ENCODE measurements around the gene CCDC91.
"Not testable (repeated sequence)": the region's sequence is repeated elsewhere in the genome, so short reads cannot be mapped to it uniquely, and the experiment has no call there.

The CCDC91 gene

DNA sequence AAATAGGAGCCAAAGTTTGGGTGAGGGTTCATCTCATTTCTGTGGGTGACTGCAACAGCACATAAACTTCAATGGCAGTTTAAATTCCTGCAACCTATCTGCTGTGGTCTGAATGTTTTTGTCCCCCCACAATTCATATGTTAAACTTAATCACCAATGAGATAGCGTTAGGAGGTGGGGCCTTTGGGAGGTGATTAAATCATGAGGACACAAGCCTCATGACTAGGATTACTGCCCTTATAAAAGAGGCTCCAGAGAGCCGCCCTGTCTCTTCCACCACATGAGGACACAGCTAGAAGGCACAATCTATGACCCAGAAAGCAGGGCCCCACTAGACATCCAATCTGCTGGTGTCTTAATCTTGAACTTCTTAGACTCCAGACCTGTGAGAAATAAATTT lies 3.8 kb upstream of the CCDC91 start:
- no peak for DNase-seq

DNA sequence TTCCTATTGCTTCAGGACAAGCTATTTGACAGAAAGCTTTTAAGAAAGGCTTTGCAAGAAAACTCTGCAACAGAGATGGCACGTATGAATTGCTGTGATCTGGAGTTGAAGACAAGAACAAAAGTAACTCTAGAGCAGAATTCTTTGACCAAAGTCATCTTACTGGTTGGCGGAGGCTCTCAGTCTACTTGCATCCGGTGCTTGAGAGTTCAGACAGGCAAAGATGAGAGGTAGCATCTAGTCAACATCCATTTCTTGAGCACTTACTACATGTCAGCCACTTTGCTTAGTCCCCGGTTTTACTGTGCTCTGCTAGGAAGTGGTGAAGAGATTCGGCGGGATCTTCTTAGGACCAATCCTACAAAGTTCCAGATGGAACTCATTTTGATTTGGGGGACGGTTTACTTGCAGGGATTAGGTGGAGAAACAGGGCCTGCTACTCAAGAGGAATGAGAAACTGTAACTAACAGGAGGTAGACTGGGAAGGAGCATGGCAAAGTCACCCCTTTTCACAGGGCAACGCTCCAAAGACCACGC lies 404 bp upstream of the CCDC91 start:
- DNase-seq: no peak

DNA sequence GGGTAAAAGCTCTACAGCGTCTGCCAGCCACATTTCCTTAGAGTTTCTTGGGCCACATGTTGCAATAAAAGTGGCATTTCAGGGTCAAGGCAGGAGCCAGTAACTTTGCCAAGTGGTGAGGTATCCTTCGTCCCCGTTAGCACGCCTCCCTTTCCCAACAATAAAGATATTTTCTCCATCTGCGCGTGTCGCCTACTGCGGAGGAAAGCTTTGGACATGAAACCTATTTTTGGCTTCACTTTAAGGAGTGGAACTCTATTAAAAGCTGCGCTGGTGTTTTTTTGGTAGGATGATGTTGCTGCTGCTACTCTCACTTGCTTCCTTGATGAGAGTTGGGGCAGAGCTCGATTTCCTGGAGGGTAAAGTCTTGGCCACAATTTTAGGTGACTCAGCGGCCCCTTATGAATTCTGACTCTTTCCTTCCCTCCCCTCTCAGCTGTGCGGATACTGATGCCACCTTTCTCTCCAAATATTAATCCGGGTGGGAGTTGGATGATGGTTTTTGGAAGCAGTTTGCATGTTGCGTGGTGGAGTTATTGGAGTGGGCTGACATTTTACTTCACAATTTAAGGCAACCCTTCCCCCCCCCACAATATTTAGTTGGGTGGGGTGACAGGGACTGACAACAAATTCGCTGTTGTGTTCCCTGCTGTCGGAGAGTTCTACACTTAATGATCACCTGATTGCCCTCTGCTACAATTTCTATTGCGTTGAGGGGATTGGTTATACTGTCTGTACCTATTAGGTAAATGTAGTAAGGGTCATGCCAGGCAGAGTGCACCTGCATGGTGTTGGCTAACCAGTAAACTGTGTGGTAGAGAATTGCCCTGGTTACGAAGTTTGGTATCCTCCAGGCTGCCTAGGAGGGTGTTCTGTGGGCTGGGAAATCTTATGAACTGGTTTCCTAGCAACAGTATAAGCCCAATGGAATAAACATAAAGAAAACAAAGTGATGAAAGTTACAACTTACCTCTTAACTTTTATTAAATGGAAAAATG lies 1.1 kb downstream of the CCDC91 start:
- no peak for DNase-seq

DNA sequence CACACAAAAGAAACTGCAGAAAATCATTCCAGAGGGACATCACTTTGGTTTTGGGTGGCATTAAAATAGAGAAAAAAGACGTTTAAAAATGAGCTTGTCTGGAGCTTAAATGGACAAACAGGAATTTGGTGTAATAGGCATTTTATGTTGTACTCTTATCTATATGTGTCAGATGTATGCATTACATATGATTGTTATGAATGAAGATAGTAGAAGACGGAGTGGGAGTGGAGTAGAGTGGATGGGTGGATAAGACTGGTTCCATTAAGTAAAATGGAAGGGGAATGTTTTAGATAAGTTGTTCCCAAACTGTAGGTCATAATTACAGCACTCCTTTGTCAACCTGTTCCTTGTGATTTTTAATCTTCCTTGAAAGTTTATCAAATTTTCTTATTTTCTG lies 1.9 kb downstream of the CCDC91 start:
- no peak for DNase-seq

DNA sequence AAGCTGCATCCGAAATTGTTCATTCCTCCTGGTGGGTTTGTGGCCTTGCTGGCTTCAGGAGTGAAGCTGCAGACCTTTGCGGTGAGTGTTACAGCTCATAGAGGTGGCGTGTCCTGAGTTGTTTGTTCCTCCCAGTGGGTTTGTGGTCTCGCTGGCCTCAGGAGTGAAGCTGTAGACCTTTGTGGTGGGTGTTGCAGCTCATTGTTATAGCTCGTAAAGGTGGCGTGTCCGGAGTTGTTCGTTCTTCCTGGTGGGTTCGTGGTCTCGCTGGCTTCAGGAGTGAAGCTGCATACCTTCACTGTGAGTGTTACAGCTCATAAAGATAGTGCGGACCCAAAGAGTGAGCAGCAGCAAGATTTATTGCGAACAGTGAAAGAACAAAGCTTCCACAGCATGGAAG lies 4.4 kb downstream of the CCDC91 start:
- not testable (repeated sequence) for DNase-seq

DNA sequence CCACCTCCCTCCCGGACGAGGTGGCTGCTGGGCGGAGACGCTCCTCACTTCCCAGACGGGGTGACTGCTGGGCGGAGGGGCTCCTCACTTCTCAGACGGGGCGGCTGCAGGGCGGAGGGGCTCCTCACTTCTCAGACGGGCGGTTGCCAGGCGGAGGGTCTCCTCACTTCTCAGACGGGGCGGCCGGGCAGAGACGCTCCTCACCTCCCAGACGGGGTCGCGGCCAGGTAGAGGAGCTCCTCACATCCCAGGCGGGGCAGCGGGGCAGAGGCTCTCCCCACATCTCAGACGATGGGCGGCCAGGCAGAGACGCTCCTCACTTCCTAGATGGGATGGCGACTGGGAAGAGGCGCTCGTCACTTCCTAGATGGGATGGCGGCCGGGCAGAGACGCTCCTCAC lies 10.9 kb downstream of the CCDC91 start:
- DNase-seq: not testable (repeated sequence)

DNA sequence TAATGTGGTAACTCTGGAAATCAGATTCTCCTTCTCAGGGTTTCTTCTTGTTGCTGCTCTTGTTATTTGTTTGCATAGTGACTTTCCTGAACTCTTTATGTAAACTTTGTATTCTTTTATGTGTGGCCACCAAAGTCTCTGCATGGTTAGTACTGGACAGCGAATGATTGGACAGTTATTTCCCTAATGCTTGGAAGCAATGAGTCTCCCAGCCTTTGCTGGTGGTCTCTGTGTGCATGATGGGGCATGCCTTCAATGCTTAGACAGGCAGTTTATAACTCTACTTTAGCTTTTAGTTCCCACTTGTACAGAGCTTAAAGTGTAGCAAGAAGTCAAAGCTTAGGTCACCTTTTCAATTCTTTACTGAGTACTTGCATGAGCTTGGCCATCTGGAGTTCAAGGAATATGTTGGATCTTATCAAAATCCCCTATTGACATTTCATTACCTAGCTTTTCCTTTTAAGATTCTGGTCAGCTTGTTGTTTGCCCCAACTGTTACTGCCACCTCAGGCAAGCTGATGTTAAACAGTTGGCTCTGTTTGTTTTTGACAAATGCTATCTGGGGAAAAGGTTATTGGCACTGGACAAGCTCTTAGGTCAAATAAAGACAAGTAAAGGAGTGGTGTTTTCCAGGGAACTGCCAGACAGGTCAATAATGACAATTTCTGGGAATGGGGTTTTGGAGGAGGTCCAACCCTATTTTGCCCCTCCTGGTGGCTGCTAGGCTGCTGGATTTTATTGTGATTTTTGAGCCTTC lies 12.3 kb downstream of the CCDC91 start:
- no peak for DNase-seq

DNA sequence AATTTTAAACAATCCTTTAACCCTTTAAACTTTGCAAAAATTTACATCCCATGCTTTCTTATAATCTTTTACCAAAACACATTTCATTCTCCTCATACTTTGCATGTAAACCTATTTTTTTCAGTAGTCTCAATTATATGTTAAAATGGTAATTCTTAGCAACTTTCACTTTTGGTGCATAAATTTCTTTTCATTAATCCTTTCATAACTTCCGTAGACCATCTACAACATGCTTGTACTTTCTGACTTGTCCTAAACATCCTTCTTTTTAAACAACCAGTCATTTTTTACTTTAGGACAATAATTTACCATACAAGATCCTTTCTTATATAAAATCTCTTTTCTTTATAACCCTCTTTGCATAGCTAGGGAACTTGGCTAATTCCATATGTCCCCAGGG lies 19.5 kb downstream of the CCDC91 start:
- DNase-seq: no peak

DNA sequence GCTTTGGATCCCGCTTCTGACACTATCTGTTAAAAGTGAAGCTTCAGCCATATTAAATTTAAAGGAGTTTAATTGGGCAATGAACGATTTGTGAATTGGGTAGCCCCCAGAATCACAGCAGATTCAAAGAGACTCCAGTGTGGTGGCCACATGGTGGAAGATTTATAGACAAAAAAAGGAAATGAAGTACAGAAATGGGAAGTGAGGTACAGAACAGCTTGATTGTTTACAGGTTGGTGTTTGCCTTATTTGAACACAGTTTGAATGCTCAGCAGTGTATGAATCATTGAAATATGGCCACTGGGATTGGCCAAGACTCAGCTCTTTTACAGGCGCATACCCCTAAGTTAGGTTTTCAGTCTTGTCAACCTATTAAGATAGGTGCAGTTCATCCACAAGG lies 21.9 kb downstream of the CCDC91 start:
- no peak for DNase-seq

DNA sequence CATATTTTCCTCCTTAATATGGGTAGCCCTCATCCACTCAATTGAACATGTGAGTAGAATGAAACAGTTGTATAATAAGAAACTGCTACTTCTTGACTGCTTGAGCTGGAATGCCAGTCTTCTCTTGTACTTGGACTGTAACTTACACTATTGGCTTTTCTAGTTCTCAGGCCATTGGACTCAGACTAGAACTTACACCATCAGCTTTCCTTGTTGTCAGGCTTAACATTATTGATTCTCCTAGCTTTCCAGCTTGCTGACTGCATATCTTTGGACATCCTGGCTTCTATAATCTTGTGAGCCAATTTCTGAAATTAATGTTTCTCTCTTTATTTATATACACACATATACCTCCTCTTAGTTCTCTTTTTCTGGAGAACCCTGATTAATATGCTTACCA lies 24.8 kb downstream of the CCDC91 start:
- no peak for DNase-seq

DNA sequence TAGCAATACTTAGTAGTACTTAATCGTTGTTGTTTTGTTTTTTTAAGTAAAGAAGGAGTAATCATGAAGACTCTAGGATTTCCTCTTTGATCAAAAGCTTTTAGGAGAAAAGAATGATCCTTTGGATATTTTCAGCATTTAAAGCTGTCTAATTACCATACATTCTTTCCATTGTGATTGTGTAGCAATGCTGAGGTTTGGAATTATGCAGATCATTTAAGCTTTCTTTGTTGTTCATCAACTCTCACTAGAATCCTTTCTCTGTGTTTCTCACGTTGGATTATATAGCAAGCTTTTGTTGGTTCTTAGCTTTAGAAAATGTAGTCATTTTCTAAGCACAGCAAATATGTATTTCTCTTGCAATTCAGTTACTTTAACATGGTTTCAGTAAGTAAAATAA lies 25.8 kb downstream of the CCDC91 start:
- DNase-seq: no peak

DNA sequence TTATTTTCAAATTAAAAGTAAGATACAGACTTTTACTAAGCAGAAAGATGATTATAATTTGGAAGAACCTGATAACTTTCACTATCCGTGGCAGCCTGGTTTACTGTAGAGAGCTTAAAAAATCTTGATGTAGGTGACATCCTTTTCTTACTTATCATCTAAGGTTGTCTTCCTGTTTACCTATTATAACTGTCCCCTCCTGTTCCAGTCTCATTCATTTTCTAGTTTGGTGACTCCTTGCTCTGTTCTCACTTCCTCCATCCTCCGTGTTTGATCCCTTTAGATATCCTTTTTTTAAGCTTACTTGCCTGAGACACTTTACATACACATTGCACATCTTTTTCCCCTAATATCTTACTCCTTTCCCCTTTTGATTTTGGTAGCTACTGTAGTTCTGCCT lies 27.5 kb downstream of the CCDC91 start:
- no peak for DNase-seq

DNA sequence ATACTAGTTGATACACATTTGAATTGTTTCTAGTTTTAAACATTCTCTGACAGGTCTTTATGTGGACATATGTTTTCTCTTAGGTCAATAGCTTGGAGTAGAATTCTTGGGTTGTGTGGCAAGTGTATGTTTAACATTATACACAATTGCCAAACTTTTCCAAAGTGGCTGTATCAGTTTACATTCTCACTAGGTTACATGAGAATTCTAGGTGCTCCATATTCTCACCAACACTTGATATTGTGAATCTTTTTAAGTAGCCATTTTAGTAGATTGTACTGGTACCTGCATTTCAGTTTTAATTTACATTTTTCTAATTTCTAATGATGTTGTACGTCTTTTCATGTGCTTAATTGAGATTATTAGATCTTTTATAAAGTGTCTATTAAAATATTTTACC lies 28.6 kb downstream of the CCDC91 start:
- no peak for DNase-seq

DNA sequence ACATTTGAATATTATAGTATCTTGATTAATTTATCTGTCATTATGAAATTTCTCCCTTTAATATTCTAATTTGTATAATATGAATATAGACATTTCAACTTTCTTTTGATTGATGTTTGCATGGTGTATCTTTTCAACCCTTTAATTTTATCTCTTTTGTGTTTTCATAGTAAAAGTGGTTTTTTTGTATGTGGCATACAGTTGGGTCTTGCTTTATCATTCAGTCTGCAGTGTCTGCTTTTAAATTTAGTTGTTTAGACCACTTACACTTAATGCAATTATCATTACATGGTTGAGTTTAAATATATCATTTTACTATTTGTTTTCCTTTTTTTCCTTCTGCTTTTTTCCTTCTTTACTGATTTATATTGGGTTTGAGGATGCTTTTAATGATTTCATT lies 29.6 kb downstream of the CCDC91 start:
- DNase-seq: no peak

DNA sequence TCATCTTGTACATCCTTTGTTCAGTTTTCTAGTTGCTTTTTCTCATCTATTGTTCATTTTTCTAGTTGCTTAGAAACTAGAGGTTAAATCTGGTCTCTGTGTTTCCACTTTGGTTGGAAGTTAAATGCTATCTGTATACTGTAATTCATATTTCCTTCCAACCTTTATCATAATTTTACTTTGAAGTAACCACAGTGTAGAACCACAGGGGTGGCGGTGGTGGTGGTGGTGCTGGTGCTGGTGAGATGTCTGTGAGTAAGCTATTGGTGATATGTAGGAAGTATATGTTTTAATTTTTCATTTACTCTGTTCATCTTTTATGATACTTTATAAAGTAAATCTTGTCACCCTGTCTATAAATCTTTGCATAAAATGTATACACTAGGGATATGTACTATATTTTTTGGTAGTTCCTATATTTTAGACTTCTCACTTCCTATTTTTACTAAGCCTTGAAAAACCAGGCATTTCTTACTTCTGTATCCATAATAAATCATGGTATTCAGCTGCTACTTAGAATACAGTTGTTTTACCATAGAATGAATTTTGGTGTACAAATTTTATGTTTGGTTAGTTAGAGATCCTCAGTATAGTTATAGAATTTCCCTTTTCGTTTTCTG lies 31.9 kb downstream of the CCDC91 start:
- no peak for DNase-seq

DNA sequence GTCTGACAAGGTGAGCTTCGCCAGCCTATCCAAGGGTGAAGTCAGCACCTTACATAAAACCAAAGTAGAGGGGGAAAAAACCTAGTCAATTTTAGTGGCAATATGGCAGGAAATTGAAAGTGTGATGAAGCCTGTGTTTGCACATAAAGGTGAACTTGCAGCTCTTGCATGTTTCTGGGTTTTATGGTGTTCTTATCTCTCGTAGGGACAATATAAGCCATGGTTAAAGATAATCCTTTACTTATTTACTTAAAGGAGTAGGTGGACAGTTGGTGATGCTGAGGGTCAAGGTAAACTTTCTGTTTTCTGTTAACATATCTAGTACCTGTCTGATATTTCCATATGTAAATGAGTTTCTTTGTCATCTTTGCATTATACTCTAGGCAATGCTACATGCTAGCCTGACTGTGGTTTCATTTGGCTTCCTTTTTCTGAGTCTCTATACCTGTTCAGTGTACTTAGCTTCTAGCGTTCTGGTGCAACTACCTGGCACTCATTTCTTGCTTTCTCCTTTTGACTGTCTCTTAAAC lies 32.8 kb downstream of the CCDC91 start:
- DNase-seq: no peak

DNA sequence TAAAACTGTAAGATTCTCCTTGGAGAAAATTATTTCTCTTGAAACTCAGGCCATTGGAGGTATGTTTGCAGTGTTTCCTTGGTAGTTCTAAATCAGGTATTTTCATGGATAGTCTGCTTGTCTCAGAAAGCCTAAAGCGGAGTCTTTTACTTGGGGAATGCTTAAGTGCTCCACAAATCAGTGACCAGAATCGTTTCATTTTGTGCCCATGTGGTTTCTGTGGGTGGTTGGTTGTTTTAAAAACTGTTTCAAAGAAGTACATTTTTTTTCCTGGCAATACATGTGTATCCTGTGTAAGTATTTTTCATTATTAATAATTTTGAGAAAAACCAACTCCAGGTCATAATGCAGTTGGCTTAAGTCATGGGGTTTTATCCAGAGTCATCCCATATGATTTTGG lies 33.6 kb downstream of the CCDC91 start:
- DNase-seq: no peak

DNA sequence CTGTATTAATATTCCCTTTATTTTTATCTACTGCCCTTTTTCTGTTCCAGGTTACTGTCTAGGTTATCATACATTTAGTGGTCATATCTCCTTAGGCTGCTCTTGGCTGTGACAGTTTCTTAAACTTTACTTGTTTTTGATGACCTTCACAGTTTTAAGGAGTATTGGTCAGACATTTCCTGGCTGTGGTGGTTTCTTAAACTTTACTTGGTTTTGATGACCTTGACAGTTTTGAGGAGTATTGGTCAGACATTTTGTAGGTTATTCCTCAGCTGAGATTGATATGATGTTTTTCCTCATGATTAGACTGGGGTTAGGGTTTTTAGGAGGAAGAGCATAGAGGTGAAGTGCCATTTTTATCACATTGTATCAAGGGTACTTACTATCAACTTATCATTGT lies 36.4 kb downstream of the CCDC91 start:
- DNase-seq: no peak

DNA sequence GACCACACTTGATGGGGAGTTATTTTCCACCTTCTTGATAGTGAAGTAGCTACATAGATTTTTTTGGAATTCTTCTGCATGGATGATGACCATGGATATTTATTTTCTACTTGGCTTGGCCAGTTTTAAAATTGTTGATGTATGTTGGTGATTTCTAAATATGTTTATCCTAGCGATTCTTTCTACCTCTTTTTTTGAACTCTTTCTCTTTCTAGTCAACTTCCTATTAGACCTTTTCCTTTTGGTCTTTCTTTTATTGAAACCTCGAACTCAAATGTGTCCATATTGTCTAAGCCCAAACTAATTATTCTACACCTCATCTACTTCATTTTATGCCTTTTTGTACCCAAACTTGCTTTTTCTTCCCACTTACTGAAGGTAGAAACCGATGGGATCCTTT lies 37.0 kb downstream of the CCDC91 start:
- DNase-seq: no peak

DNA sequence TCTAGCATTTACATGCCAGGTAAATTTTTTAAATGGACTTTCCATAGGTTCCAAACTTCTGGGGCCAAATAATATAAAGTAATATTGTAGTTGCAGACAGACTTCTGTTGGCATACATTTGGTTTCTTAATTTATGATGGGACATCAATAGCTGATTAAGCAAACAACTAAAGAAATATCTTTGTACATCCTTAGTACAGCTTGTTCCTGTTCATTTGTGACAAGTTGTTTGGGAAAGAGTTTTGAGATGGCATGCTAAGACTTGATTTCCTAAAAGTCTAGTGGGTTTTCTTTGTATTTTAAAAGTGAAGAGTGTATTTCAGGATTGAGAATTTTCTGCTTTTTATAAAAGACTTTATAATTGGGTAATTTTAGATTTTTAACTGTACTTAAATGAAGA lies 41.0 kb downstream of the CCDC91 start:
- no peak for DNase-seq

DNA sequence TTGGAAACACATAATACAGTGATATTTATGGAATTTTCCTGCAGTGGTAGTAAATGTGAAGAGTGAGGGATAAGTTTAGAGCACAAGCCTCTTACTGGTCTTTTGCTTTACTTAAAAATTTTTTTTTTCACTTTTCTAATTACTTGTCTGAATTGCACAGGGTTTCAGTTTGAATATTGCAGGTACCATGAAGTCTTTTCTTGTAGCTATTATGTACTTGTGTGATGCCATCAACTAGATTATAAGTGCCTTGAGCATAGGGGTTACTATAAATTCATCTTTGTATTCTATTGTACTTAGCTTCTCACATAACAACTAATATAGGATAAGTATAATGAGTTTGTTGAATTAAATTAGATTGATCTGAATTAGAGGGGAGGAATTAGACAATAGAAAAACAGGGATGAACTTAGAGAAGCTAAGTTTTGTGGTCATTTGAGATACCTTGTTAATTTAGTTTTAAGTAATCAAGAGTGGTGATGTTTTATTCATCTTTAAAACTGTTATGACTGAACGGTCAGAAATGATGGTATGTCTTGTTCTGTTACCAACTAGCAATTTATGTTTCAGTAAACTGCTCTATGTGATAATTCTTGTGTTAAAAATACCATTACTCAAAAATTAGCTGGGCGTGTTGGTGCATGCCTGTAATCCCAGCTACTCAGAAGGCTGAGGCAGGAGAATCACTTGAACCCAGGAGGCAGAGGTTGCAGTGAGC lies 42.1 kb downstream of the CCDC91 start:
- DNase-seq: no peak

DNA sequence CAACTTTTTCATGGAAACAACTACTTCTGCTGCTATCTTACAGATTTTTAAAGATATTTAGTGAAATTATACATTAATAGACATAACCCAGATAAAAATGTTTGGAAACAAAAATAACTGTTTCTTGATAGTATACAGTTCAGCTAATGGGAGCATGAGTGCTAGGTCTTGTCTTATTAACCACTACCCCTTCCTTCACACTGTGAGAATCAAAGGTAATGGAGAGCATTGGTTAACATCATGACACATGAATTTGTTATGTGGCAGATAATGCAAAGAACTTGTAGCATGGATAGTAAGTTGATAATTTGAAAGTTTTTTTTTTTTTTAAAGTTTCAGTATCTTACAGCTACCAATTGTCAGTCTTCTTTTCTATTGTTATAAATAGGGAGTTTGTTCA lies 44.2 kb downstream of the CCDC91 start:
- DNase-seq: no peak

DNA sequence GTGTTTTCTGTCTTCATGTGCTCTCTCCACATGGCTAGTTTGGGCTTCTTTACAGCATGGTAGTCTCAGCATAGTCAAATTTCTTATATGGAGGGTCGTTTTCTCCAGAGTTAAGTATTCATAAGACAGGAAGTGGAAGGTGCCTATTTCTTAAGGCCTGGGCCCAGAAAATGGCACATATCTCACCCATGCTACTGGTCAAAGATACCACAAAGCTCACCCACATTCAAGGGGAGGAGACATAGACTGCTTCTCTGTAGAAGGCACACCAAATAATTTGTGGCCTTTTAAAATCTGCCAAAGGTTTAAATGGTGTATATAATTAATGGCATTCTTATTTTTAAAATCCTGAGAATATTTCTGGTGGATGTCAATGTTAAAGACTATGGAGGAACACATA lies 44.8 kb downstream of the CCDC91 start:
- no peak for DNase-seq

All from SHP77 (cell line).